Activated CD8-positive, alpha-beta memory T cell treated with anti-CD3 and anti-CD28 coated beads for 1 hour (primary cell): ENCODE measurements around the gene KREMEN2.

Experiments
- DNase-seq, 2 donors: peaks; one replicate each; pipeline ENCODE4 v3.0.0-alpha.2; 2020; ENCODE audit warnings: low read depth in 1 of 2; ENCODE audit errors: extremely low read depth in 1 of 2

KREMEN2 gene

GRCh38 chr16:2976673-2977072 lies 12.6 kb downstream of the KREMEN2 start:
- no peak for DNase-seq

- DNase-seq: no peak
These were observed 13.4 kb downstream of the KREMEN2 start for GRCh38 chr16:2977440-2977839.

- DNase-seq: no peak
These were observed 15.7 kb downstream of the KREMEN2 start for GRCh38 chr16:2979669-2980226.

- peak; percentile 79 to 93 for DNase-seq
These were observed 16.4 kb downstream of the KREMEN2 start, which contains the start of gene PKMYT1 for GRCh38 chr16:2980227-2981176. TSS of gene PKMYT1 (minus strand) at chr16:2980446. CDS start at chr16:2979657, 789 bp downstream.

- no peak for DNase-seq
These were observed 17.3 kb downstream of the KREMEN2 start for GRCh38 chr16:2981177-2981898.

GRCh38 chr16:2981899-2982250 lies 17.8 kb downstream of the KREMEN2 start:
- DNase-seq: no peak

- no peak for DNase-seq
These were observed 18.3 kb downstream of the KREMEN2 start for GRCh38 chr16:2982402-2982801.

- peak in 1 of 2 donors; percentile 52 for DNase-seq
These were observed 19.6 kb downstream of the KREMEN2 start for GRCh38 chr16:2983706-2984136.

- DNase-seq: no peak
These were observed 21.4 kb downstream of the KREMEN2 start for GRCh38 chr16:2985462-2985861.

- DNase-seq: no peak
These were observed 21.8 kb downstream of the KREMEN2 start for GRCh38 chr16:2985893-2986355.

GRCh38 chr16:2986623-2987188 lies 22.6 kb downstream of the KREMEN2 start:
- DNase-seq: no peak

GRCh38 chr16:2987286-2987685 lies 23.2 kb downstream of the KREMEN2 start:
- DNase-seq: no peak

- no peak for DNase-seq
These were observed 23.8 kb downstream of the KREMEN2 start for GRCh38 chr16:2987833-2988232.

GRCh38 chr16:2988590-2989099 lies 24.6 kb downstream of the KREMEN2 start:
- no peak for DNase-seq

- DNase-seq: no peak
These were observed 26.8 kb downstream of the KREMEN2 start for GRCh38 chr16:2990891-2991290.

GRCh38 chr16:2991566-2992261 lies 27.6 kb downstream of the KREMEN2 start:
- no peak for DNase-seq

GRCh38 chr16:2992383-2993081 lies 28.5 kb downstream of the KREMEN2 start:
- DNase-seq: no peak

GRCh38 chr16:2996298-2996697 lies 32.2 kb downstream of the KREMEN2 start:
- DNase-seq: no peak

GRCh38 chr16:2999929-3000328 lies 35.9 kb downstream of the KREMEN2 start:
- no peak for DNase-seq

GRCh38 chr16:3000540-3000939 lies 36.5 kb downstream of the KREMEN2 start:
- DNase-seq: no peak
